OCI-LY1 (cell line): ENCODE data around the gene PPP2R1B.

Experiments
- H2AFZ ChIP-seq: fragments of 200-600 bp; sonication (generic), shearing (Covaris generic); 2 replicates; pipeline ENCODE4 v1.6.0; 2014; ENCODE audit warnings: antibody characterized with exemption, mild to moderate bottlenecking, low read length
- H3F3A ChIP-seq: fragments of 200-600 bp; sonication (generic), shearing (Covaris generic); 2 replicates; pipeline ENCODE4 v1.6.0; 2014; ENCODE audit warnings: mild to moderate bottlenecking, antibody characterized with exemption, low read length, moderate library complexity; ENCODE audit not compliant: insufficient read depth
- H3K27ac ChIP-seq: fragments of 200-600 bp; sonication (generic); 2 replicates; pipeline ENCODE4 v1.5.1; 2014; ENCODE audit warnings: low read length, mixed run types, mild to moderate bottlenecking, low read depth; ENCODE audit not compliant: poor library complexity, severe bottlenecking
- H3K27me3 ChIP-seq: fragments of 200-600 bp; sonication (generic); 2 replicates; pipeline ENCODE4 v1.6.0; 2014; ENCODE audit warnings: antibody characterized with exemption, mild to moderate bottlenecking, low read length, moderate library complexity; ENCODE audit not compliant: insufficient read depth
- H3K36me3 ChIP-seq: fragments of 200-600 bp; sonication (generic); 2 replicates; pipeline ENCODE4 v1.6.1; 2014; ENCODE audit warnings: mild to moderate bottlenecking, antibody characterized with exemption, low read length, moderate library complexity, mixed read lengths; ENCODE audit not compliant: insufficient read depth
- H3K4me1 ChIP-seq: fragments of 200-600 bp; sonication (generic); 2 replicates; pipeline ENCODE4 v1.5.1; 2014; ENCODE audit warnings: mild to moderate bottlenecking, low read length, moderate library complexity; ENCODE audit not compliant: insufficient read depth, severe bottlenecking
- H3K4me2 ChIP-seq: fragments of 200-600 bp; sonication (generic), shearing (Covaris generic); 2 replicates; pipeline ENCODE4 v1.6.1; 2014; ENCODE audit warnings: low read length
- H3K4me3 ChIP-seq: fragments of 200-600 bp; sonication (generic); 2 replicates; pipeline ENCODE4 v1.5.1; 2014; ENCODE audit warnings: low read length, low read depth, mild to moderate bottlenecking, mixed read lengths; ENCODE audit not compliant: poor library complexity, severe bottlenecking
- H3K79me2 ChIP-seq: fragments of 200-600 bp; shearing (Covaris generic); 2 replicates; pipeline ENCODE4 v1.6.1; 2016; ENCODE audit warnings: mixed run types, low read length, mixed read lengths; ENCODE audit not compliant: insufficient read depth
- H3K9ac ChIP-seq: fragments of 200-600 bp; sonication (generic), shearing (Covaris generic); 2 replicates; pipeline ENCODE4 v1.6.1; 2014; ENCODE audit warnings: mild to moderate bottlenecking, low read length, mixed read lengths
- H3K9me2 ChIP-seq: fragments of 200-600 bp; sonication (generic), shearing (Covaris generic); 2 replicates; pipeline ENCODE4 v1.6.1; 2014; ENCODE audit warnings: low read depth, mild to moderate bottlenecking, low read length, mixed read lengths
- H3K9me3 ChIP-seq: fragments of 200-600 bp; shearing (Covaris generic); 2 replicates; pipeline ENCODE4 v1.6.1; 2014; ENCODE audit warnings: low read length, mixed read lengths
- H4K20me1 ChIP-seq: fragments of 200-600 bp; sonication (generic), shearing (Covaris generic); 2 replicates; pipeline ENCODE4 v1.6.0; 2016; ENCODE audit warnings: mild to moderate bottlenecking, low read length; ENCODE audit not compliant: insufficient read depth
- EZH2 ChIP-seq: fragments of 200-600 bp; sonication (generic), shearing (Covaris generic); IDR thresholded peaks from 2 replicates; pipeline ENCODE4 v1.8.0; 2017; ENCODE audit warnings: borderline replicate concordance, mixed run types, mild to moderate bottlenecking, antibody characterized with exemption, low read length, moderate library complexity, mixed read lengths
- TF ChIP-seq, protein P1 (sequence below): fragments of 200-600 bp; sonication (generic), shearing (Covaris generic); IDR thresholded peaks from 2 replicates; pipeline ENCODE4 v1.5.1; 2017; ENCODE audit warnings: mild to moderate bottlenecking, antibody characterized with exemption, low read length, moderate library complexity, mixed read lengths

PPP2R1B gene

DNA sequence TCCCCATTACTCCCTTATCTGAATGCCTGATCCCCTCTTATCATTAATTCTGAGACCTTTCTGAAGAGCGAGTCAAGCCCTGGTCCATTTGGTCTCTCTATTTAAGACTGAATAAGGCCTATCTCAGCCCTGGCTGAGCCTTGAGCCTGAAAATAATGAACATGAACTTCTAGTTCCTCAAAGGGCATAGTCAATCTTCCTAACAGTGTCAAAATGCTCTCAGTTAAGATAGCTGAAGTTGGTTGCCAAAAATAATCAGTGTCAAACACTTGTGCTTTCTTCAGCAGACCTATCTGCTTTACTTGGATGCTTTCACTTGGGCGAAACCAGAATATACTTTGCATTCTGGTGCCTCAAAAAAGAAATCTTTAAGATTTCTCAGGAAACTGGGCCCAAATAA lies 42.6 kb upstream of the PPP2R1B start:
- H3K9me3 ChIP-seq, result peaks cover 2% of the 10 kb centered on the region; the same call in 1 of the 2 replicates
- no peaks in the 10 kb centered on the region for H3K4me1 ChIP-seq
- no peak overlapping the region for H3K4me2 ChIP-seq
- H3K36me3 ChIP-seq, result peaks cover 37% of the 10 kb centered on the region; the same call in 1 of the 2 replicates
- no peaks in the 10 kb centered on the region for H3K9me2 ChIP-seq
- H2AFZ ChIP-seq, result no peak overlapping the region
- TF ChIP-seq EZH2, result no peak
- TF ChIP-seq, protein P1, sequence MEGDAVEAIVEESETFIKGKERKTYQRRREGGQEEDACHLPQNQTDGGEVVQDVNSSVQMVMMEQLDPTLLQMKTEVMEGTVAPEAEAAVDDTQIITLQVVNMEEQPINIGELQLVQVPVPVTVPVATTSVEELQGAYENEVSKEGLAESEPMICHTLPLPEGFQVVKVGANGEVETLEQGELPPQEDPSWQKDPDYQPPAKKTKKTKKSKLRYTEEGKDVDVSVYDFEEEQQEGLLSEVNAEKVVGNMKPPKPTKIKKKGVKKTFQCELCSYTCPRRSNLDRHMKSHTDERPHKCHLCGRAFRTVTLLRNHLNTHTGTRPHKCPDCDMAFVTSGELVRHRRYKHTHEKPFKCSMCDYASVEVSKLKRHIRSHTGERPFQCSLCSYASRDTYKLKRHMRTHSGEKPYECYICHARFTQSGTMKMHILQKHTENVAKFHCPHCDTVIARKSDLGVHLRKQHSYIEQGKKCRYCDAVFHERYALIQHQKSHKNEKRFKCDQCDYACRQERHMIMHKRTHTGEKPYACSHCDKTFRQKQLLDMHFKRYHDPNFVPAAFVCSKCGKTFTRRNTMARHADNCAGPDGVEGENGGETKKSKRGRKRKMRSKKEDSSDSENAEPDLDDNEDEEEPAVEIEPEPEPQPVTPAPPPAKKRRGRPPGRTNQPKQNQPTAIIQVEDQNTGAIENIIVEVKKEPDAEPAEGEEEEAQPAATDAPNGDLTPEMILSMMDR, result no peak
- no peaks in the 10 kb centered on the region for H3K79me2 ChIP-seq
- H3K9ac ChIP-seq, result no peak overlapping the region
- no peaks in the 10 kb centered on the region for H3F3A ChIP-seq
- H3K4me3 ChIP-seq, result no peak overlapping the region
- no peaks in the 10 kb centered on the region for H4K20me1 ChIP-seq
- H3K27me3 ChIP-seq, result no peaks in the 10 kb centered on the region
- H3K27ac ChIP-seq, result no peak overlapping the region

GRCh38 chr11:111808063-111808588 lies 41.9 kb upstream of the PPP2R1B start:
- TF ChIP-seq EZH2, result no peak
- TF ChIP-seq, protein P1, result no peak
- H3K4me1 ChIP-seq, result no peaks in the 10 kb centered on the region
- H3K4me2 ChIP-seq, result no peak overlapping the region
- no peak overlapping the region for H3K4me3 ChIP-seq
- no peak overlapping the region for H3K9ac ChIP-seq
- H3K27ac ChIP-seq, result no peak overlapping the region
- H3K27me3 ChIP-seq, result no peaks in the 10 kb centered on the region
- H3K9me2 ChIP-seq, result no peaks in the 10 kb centered on the region
- no peaks in the 10 kb centered on the region for H3F3A ChIP-seq
- H2AFZ ChIP-seq, result no peak overlapping the region
- no peaks in the 10 kb centered on the region for H4K20me1 ChIP-seq
- H3K36me3 ChIP-seq, result peaks cover 37% of the 10 kb centered on the region; the same call in 1 of the 2 replicates
- H3K79me2 ChIP-seq, result no peaks in the 10 kb centered on the region
- H3K9me3 ChIP-seq, result peaks cover 2% of the 10 kb centered on the region; the same call in 1 of the 2 replicates

GRCh38 chr11:111807076-111807475 lies 40.9 kb upstream of the PPP2R1B start:
- no peaks in the 10 kb centered on the region for H3K4me1 ChIP-seq
- no peaks in the 10 kb centered on the region for H3F3A ChIP-seq
- peaks cover 37% of the 10 kb centered on the region; the same call in 1 of the 2 replicates for H3K36me3 ChIP-seq
- no peaks in the 10 kb centered on the region for H3K9me2 ChIP-seq
- no peak overlapping the region for H3K9ac ChIP-seq
- H3K79me2 ChIP-seq, result no peaks in the 10 kb centered on the region
- no peaks in the 10 kb centered on the region for H4K20me1 ChIP-seq
- no peaks in the 10 kb centered on the region for H3K27me3 ChIP-seq
- no peak for TF ChIP-seq EZH2
- TF ChIP-seq, protein P1, result no peak
- H2AFZ ChIP-seq, result no peak overlapping the region
- H3K9me3 ChIP-seq, result peaks cover 2% of the 10 kb centered on the region; the same call in 1 of the 2 replicates
- no peak overlapping the region for H3K4me3 ChIP-seq
- H3K27ac ChIP-seq, result no peak overlapping the region
- no peak overlapping the region for H3K4me2 ChIP-seq
